SK-N-SH (cell line): ENCODE measurements around the gene HDAC2. TPM values are rescaled to one million over a fixed set of nuclear protein-coding genes. Genes with fewer than 3 reads are reported as not detected.

Source experiments
- CTCF ChIA-PET: fragments of 300-600, 350-600 bp; formaldehyde crosslinking; extraction: SDS; loops from one replicate; lab custom pipeline; 2021; lab: Yijun Ruan, JAX
- POLR2A ChIA-PET: fragments of 350-600 bp; sonication (Branson Sonifier 250); formaldehyde crosslinking; extraction: SDS; loops from one replicate; lab custom pipeline; 2020; ENCODE audit warnings: antibody characterized with exemption, inconsistent platforms; lab: Yijun Ruan, JAX
- DNase-seq: peaks from one replicate; pipeline ENCODE4 v3.0.0; 2012
- H2AFZ ChIP-seq: fragments of 200-600 bp; sonication (generic); 2 replicates; pipeline ENCODE4 v1.8.1; 2016; ENCODE audit warnings: antibody characterized with exemption, mild to moderate bottlenecking, low read depth
- H3F3A ChIP-seq: fragments of 200-600 bp; sonication (generic); replicated peaks from 2 replicates; pipeline ENCODE3; 2016; ENCODE audit warnings: antibody characterized with exemption, mild to moderate bottlenecking; ENCODE audit not compliant: insufficient read depth
- H3K27ac ChIP-seq, 2 experiments: fragments of 200-500 bp in 1 of 2; fragments of 200-600 bp in 1 of 2; sonication (Bioruptor generic) in 1 of 2; sonication (generic), shearing (Covaris generic) in 1 of 2; 2 replicates each; pipeline versions ENCODE4 v1.5.1 to v1.6.1; 2014 to 2016; ENCODE audit warnings: low read depth in 2 of 2, inconsistent platforms in 1 of 2, low read length in 1 of 2, mild to moderate bottlenecking in 1 of 2, mixed read lengths in 1 of 2
- H3K27me3 ChIP-seq: fragments of 200-600 bp; sonication (generic), shearing (Covaris generic); 2 replicates; pipeline ENCODE4 v1.6.1; 2016; ENCODE audit warnings: mixed run types; ENCODE audit not compliant: insufficient read depth
- H3K36me3 ChIP-seq, 2 experiments: fragments of 200-500 bp in 1 of 2; fragments of 200-600 bp in 1 of 2; sonication (Bioruptor generic) in 1 of 2; sonication (generic) in 1 of 2; replicated peaks in 1 of 2; 2 replicates each; pipeline versions ENCODE3 to v1.5.1; 2014 to 2016; ENCODE audit warnings: low read length in 1 of 2, mild to moderate bottlenecking in 1 of 2; ENCODE audit not compliant: insufficient read depth in 2 of 2, control insufficient read depth in 1 of 2
- H3K4me1 ChIP-seq, 2 experiments: fragments of 200-500 bp in 1 of 2; fragments of 200-600 bp in 1 of 2; sonication (Bioruptor generic) in 1 of 2; sonication (generic), shearing (Covaris generic) in 1 of 2; 2 replicates each; pipeline versions ENCODE4 v1.5.1 to v1.6.1; 2014 to 2016; ENCODE audit warnings: low read depth in 1 of 2, low read length in 1 of 2, mixed run types in 1 of 2; ENCODE audit not compliant: insufficient read depth in 2 of 2, control insufficient read depth in 1 of 2
- H3K4me2 ChIP-seq: fragments of 200-600 bp; sonication (generic), shearing (Covaris generic); 2 replicates; pipeline ENCODE4 v1.6.1; 2017; ENCODE audit warnings: mixed run types
- H3K4me3 ChIP-seq, 2 experiments: fragments of 200-500 bp in 1 of 2; fragments of 200-600 bp in 1 of 2; sonication (Bioruptor generic) in 1 of 2; sonication (generic), shearing (Covaris generic) in 1 of 2; 2 replicates each; pipeline versions ENCODE4 v1.5.1 to v1.8.1; 2014 to 2016; ENCODE audit warnings: low read depth in 2 of 2, inconsistent platforms in 1 of 2, low read length in 1 of 2, mild to moderate bottlenecking in 1 of 2, mixed read lengths in 1 of 2, moderate library complexity in 1 of 2
- H3K79me2 ChIP-seq: fragments of 200-600 bp; sonication (generic); 2 replicates; pipeline ENCODE4 v1.8.1; 2017; ENCODE audit warnings: mild to moderate bottlenecking; ENCODE audit not compliant: insufficient read depth
- H3K9ac ChIP-seq: fragments of 200-600 bp; sonication (generic); 2 replicates; pipeline ENCODE4 v1.6.1; 2017; ENCODE audit warnings: mixed run types
- H3K9me2 ChIP-seq: fragments of 200-600 bp; sonication (generic); 2 replicates; pipeline ENCODE4 v1.6.1; 2017; ENCODE audit warnings: mixed run types
- H3K9me3 ChIP-seq: fragments of 200-600 bp; sonication (generic); 2 replicates; pipeline ENCODE4 v1.6.1; 2017; ENCODE audit warnings: mixed run types, mild to moderate bottlenecking, moderate library complexity
- H4K20me1 ChIP-seq: fragments of 200-600 bp; sonication (generic); 2 replicates; pipeline ENCODE4 v1.6.1; 2017; ENCODE audit warnings: mild to moderate bottlenecking, mixed run types; ENCODE audit not compliant: insufficient read depth
- CHD2 ChIP-seq: fragments of 150-350 bp; IDR thresholded peaks from 2 replicates; pipeline ENCODE4 v1.6.1; 2018; ENCODE audit warnings: low read length; ENCODE audit not compliant: partially characterized antibody
- EP300 ChIP-seq, 2 experiments: IDR thresholded peaks; 2 replicates each; pipeline versions ENCODE4 v1.4.0 to v1.6.1; 2012; ENCODE audit warnings: borderline replicate concordance in 1 of 2, low read depth in 1 of 2, low read length in 1 of 2
- EZH2phosphoT487 ChIP-seq: fragments of 200-600 bp; sonication (generic); IDR thresholded peaks from 2 replicates; pipeline ENCODE4 v1.6.1; 2017; ENCODE audit warnings: low read depth, mixed run types, mild to moderate bottlenecking, antibody characterized with exemption, moderate library complexity, borderline replicate concordance
- FOXJ3 ChIP-seq: sonication (generic); formaldehyde crosslinking; IDR thresholded peaks from 2 replicates; pipeline ENCODE4 v1.5.1; 2020; ENCODE audit warnings: mild to moderate bottlenecking, missing genetic modification reagents
- JUND ChIP-seq: IDR thresholded peaks from 2 replicates; pipeline ENCODE4 v1.4.0; 2012
- MXI1 ChIP-seq: IDR thresholded peaks from 2 replicates; pipeline ENCODE4 v1.6.1; 2012; ENCODE audit warnings: mild to moderate bottlenecking, low read depth, low read length, improper control_type of control experiment
- NRF1 ChIP-seq: IDR thresholded peaks from 2 replicates; pipeline ENCODE4 v1.6.1; 2012; ENCODE audit warnings: low read depth, mild to moderate bottlenecking, low read length
- PBX3 ChIP-seq: IDR thresholded peaks from 2 replicates; pipeline ENCODE4; 2012
- POLR2AphosphoS5 ChIP-seq: IDR thresholded peaks from 2 replicates; pipeline ENCODE4 v1.6.1; 2012; ENCODE audit warnings: low read depth, low read length
- RFX5 ChIP-seq: IDR thresholded peaks from 2 replicates; pipeline ENCODE4 v1.6.1; 2012; ENCODE audit warnings: mild to moderate bottlenecking, improper control_type of control experiment, low read length
- SIN3A ChIP-seq: IDR thresholded peaks from 2 replicates; pipeline ENCODE4 v1.6.1; 2012; ENCODE audit warnings: low read depth, mild to moderate bottlenecking, low read length, moderate library complexity, borderline replicate concordance
- SMC3 ChIP-seq: IDR thresholded peaks from 2 replicates; pipeline ENCODE4 v1.6.1; 2012; ENCODE audit warnings: low read depth, low read length, improper control_type of control experiment
- TAF1 ChIP-seq: IDR thresholded peaks from 2 replicates; pipeline ENCODE4 v1.6.1; 2012; ENCODE audit warnings: low read depth, mild to moderate bottlenecking, low read length, moderate library complexity, borderline replicate concordance
- TCF12 ChIP-seq: IDR thresholded peaks from 2 replicates; pipeline ENCODE4 v1.4.0; 2012
- TEAD4 ChIP-seq: IDR thresholded peaks from 2 replicates; pipeline ENCODE4 v1.4.0; 2012; ENCODE audit warnings: mild to moderate bottlenecking, borderline replicate concordance; ENCODE audit not compliant: insufficient read depth
- USF1 ChIP-seq: IDR thresholded peaks from 2 replicates; pipeline ENCODE4 v1.4.0; 2012; ENCODE audit warnings: low read depth, borderline replicate concordance
- USF2 ChIP-seq: fragments of 150-350 bp; IDR thresholded peaks from 2 replicates; pipeline ENCODE4 v1.6.1; 2017; ENCODE audit warnings: antibody characterized with exemption, low read length, low read depth, borderline replicate concordance
- WGBS: methylation state at CpG from one replicate; pipeline ENCODE4 v1.1.6; 2017; ENCODE audit warnings: low lambda C conversion rate; 5-methylcytosine and 5-hydroxymethylcytosine counted together
- polyA plus RNA-seq, 3 experiments: library from polyadenylated mRNA; depleted of rRNA; stranded (reverse); fragments of >200 nt; gene quantifications; 2 replicates each; pipeline ENCODE4 v1.2.3, GENCODE V29; 2012
- TF ChIP-seq, protein P1 (sequence below): IDR thresholded peaks from 2 replicates; pipeline ENCODE4 v1.4.0; 2012; ENCODE audit warnings: low read depth
- TF ChIP-seq, protein P2 (sequence below): IDR thresholded peaks from 2 replicates; pipeline ENCODE4 v1.6.1; 2012; ENCODE audit warnings: mild to moderate bottlenecking, low read depth, low read length, moderate library complexity
- TF ChIP-seq, protein P3 (sequence below): IDR thresholded peaks from 2 replicates; pipeline ENCODE4 v1.4.0; 2012; ENCODE audit warnings: low read depth, borderline replicate concordance

HDAC2 gene
- polyA plus RNA-seq, 1 of the 3 experiments (the other 2 are of a cell fraction): 90.4 TPM

DNA sequence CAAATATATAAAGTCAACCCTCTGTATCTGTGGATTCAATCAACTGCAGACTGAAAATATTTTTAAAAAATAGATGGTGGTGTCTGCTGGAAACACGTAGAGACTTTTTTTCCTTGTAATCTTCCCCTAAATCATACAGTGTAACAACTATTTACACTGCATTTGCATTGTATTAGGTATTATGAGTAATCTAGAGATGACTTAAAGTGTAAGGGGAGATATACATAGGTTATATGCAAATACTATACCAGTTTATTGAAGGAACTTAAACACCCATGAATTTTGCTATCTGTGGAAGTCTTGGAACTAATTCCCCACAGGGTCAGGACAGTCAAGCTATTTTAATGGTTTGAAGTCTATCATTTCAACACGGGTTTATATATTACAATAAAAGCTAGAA, 10.2 kb downstream of the HDAC2 start (continued):
- no peak for TF ChIP-seq PBX3

GRCh38 chr6:113959235-113959634, 11.7 kb downstream of the HDAC2 start:
- Histone ChIP-seq H3K9me3 (no peaks in the 10 kb centered on the region), H3K4me1 (peaks cover 0 to 10% of the 10 kb centered on the region in 2 experiments; a peak in 2 of 4 replicates), H3K27ac (no peak overlapping the region), H4K20me1 (peaks cover 48% of the 10 kb centered on the region), H3K79me2 (peaks cover 100% of the 10 kb centered on the region), H3K9me2 (no peaks in the 10 kb centered on the region), H3K9ac (no peak overlapping the region), H3K36me3 (peaks cover 42 to 58% of the 10 kb centered on the region in 2 experiments), H3K4me2 (no peak overlapping the region), H3K27me3 (no peaks in the 10 kb centered on the region), H3F3A (peaks cover 8% of the 10 kb centered on the region), H3K4me3 (no peak overlapping the region), H2AFZ (no peak overlapping the region)
- DNase-seq: no peak
- CTCF ChIA-PET: no interaction called here
- no peak for TF ChIP-seq USF1
- TF ChIP-seq, protein P1, sequence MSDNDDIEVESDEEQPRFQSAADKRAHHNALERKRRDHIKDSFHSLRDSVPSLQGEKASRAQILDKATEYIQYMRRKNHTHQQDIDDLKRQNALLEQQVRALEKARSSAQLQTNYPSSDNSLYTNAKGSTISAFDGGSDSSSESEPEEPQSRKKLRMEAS: no peak
- TF ChIP-seq MXI1: no peak
- no peak for TF ChIP-seq TAF1
- no peak for TF ChIP-seq SMC3
- TF ChIP-seq POLR2AphosphoS5: no peak
- TF ChIP-seq JUND: no peak
- no peak for TF ChIP-seq USF2
- no peak for TF ChIP-seq EP300 (IDR thresholded peaks at IDR 0.05; ENCODE audit: borderline replicate concordance in 1 of 2, low read depth in 1 of 2, low read length in 1 of 2)
- TF ChIP-seq, protein P2, sequence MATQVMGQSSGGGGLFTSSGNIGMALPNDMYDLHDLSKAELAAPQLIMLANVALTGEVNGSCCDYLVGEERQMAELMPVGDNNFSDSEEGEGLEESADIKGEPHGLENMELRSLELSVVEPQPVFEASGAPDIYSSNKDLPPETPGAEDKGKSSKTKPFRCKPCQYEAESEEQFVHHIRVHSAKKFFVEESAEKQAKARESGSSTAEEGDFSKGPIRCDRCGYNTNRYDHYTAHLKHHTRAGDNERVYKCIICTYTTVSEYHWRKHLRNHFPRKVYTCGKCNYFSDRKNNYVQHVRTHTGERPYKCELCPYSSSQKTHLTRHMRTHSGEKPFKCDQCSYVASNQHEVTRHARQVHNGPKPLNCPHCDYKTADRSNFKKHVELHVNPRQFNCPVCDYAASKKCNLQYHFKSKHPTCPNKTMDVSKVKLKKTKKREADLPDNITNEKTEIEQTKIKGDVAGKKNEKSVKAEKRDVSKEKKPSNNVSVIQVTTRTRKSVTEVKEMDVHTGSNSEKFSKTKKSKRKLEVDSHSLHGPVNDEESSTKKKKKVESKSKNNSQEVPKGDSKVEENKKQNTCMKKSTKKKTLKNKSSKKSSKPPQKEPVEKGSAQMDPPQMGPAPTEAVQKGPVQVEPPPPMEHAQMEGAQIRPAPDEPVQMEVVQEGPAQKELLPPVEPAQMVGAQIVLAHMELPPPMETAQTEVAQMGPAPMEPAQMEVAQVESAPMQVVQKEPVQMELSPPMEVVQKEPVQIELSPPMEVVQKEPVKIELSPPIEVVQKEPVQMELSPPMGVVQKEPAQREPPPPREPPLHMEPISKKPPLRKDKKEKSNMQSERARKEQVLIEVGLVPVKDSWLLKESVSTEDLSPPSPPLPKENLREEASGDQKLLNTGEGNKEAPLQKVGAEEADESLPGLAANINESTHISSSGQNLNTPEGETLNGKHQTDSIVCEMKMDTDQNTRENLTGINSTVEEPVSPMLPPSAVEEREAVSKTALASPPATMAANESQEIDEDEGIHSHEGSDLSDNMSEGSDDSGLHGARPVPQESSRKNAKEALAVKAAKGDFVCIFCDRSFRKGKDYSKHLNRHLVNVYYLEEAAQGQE: no peak
- TF ChIP-seq, protein P3, sequence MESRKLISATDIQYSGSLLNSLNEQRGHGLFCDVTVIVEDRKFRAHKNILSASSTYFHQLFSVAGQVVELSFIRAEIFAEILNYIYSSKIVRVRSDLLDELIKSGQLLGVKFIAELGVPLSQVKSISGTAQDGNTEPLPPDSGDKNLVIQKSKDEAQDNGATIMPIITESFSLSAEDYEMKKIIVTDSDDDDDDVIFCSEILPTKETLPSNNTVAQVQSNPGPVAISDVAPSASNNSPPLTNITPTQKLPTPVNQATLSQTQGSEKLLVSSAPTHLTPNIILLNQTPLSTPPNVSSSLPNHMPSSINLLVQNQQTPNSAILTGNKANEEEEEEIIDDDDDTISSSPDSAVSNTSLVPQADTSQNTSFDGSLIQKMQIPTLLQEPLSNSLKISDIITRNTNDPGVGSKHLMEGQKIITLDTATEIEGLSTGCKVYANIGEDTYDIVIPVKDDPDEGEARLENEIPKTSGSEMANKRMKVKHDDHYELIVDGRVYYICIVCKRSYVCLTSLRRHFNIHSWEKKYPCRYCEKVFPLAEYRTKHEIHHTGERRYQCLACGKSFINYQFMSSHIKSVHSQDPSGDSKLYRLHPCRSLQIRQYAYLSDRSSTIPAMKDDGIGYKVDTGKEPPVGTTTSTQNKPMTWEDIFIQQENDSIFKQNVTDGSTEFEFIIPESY: no peak
- no peak for TF ChIP-seq RFX5
- TF ChIP-seq EZH2phosphoT487: no peak
- no peak for TF ChIP-seq FOXJ3
- TF ChIP-seq TEAD4: no peak
- no peak for TF ChIP-seq NRF1
- no peak for TF ChIP-seq TCF12
- TF ChIP-seq CHD2: no peak
- no peak for TF ChIP-seq SIN3A
- no peak for TF ChIP-seq PBX3
- WGBS: 94% methylated on average over 1 of the region's 1 CpG
- POLR2A ChIA-PET: no interaction called here
